HG03103 (cell line): ENCODE data around the gene SEMA3A.

Source experiments
- ATAC-seq: cut with Tn5 transposase; IDR thresholded peaks from one replicate; pipeline ENCODE4 v1.9.1; 2021; ENCODE audit warnings: low read depth; ENCODE audit not compliant: unreplicated experiment

Gene SEMA3A

DNA sequence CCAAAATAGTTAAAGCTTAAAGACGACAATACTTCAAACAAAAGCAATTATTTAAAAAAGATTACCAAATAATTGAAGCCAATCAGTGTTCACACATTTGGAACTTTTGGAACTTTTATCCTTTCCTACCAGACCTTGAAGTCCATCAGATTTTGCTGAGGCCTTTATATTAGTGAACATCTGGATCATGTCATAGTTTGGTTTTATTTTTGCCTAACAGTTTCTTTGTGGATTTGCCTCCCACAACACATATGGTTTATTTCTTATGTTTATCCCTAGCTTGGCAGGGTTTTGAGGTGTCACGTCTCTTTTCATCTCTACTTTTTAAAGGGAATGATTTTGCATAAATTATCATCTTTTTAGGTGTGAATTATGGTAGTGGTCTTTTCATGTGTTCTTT lies 242.4 kb downstream of the SEMA3A start:
- ATAC-seq: no peak

- peak; percentile 84 for ATAC-seq
Observed at GRCh38 chr7:83947260-83947659, 247.3 kb downstream of the SEMA3A start.

GRCh38 chr7:83946801-83947200 lies 247.8 kb downstream of the SEMA3A start:
- no peak for ATAC-seq

DNA sequence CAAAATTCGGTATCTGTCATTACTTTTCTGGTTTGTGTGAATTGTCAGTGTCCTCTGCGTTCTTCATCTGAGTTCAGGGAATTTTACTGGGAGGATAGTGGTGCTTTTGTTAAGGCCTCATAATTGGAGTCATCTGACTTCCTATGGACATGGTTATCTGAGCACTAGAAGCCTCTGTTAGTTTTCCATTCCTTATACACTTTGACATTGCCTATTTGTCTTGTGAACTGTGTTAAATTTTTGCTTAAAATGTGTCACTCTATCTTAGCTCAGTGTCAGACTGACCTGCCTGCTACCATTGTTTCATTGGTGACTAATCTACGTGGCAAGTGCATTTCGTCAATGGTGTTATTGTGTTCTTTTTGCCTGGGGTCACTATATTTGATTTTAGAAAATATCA lies 253.3 kb downstream of the SEMA3A start:
- ATAC-seq: no peak

GRCh38 chr7:83937930-83938329 lies 256.7 kb downstream of the SEMA3A start:
- no peak for ATAC-seq

GRCh38 chr7:83936056-83936708 lies 258.4 kb downstream of the SEMA3A start:
- peak; percentile 82 for ATAC-seq

GRCh38 chr7:83934118-83934734 lies 260.4 kb downstream of the SEMA3A start:
- no peak for ATAC-seq

DNA sequence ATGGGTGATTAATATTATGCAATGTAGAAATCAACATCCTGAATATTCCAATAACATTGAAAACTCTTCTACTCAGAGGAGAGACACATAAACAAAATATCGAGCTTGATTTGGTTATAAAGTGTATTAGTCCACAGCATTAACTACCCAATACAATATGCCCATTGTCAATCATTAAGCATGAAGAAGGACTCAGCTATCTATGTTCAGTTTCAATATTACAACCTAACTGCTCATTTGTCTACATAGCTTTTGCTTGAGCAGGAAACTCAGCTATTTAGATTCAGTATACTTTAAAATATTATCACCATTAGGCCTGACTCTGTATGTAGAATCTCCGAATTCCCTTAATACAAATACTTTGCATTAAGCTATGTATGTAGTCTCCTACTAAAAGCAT lies 262.6 kb downstream of the SEMA3A start:
- ATAC-seq: no peak

DNA sequence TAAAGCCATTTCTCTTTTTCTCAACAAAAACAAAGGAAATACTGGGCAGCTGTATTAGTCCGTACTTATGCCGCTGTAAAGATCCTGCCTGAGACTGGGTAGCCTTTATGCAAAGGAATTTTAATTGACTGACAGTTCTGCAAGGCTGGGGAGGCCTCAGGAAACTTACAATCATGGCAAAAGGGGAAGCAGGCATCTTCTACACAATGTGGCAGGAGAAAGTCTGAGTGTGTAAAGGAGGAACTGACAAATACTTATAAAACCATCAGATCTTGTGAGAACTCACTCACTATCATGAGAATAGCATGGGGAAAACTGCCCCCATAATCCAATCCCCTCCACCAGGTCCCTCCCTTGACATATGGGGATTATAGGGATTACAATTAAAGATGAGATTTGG lies 264.3 kb downstream of the SEMA3A start:
- ATAC-seq: no peak

DNA sequence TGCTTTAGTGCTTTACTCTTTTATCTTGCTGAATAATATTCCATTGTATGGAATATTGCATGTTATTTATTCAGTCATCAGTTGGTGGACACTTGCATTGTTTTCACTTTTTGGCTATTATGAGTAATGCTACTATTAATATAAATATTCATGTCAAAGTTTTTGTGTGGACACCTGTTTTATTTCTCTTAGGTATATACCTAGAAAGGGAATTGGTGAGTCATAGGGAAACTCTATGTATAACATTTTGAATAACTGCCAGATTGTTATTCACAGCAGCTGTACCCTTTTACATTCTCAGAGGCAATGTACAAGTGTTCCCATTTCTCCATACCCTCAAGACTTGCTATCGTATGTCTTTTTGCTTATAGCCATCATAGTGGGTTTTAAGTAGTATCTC lies 268.7 kb downstream of the SEMA3A start:
- no peak for ATAC-seq

DNA sequence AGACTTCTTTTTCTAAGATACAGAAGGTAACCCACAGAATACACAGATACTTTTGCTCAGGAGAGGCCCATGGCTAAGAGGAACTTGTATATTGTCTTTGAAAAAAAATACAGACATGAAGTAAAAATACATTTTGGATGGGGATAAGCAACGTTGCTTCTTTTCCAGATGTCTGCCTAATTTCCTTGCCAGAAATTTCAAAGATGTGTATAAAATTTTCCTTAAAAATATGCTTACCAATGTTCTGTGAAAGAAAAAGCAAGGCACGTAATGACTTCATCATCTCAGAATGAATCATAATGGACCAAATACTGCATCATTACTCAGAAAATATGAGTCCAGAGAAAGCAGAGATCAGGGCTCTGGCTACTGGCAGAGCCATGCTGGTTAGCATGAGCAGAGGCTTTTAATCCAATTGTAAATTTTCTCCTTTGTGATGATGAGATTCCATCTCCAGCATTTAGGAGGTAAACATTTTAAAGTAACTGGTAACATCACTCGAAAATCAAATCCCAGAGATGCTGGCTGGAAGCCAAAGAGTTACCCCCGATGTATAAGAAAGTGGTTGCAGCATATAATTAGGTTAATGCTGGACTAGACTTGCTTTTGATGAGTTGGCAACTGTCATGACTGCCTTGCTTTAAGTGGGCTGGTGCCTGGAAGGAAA lies 272.5 kb downstream of the SEMA3A start:
- no peak for ATAC-seq

DNA sequence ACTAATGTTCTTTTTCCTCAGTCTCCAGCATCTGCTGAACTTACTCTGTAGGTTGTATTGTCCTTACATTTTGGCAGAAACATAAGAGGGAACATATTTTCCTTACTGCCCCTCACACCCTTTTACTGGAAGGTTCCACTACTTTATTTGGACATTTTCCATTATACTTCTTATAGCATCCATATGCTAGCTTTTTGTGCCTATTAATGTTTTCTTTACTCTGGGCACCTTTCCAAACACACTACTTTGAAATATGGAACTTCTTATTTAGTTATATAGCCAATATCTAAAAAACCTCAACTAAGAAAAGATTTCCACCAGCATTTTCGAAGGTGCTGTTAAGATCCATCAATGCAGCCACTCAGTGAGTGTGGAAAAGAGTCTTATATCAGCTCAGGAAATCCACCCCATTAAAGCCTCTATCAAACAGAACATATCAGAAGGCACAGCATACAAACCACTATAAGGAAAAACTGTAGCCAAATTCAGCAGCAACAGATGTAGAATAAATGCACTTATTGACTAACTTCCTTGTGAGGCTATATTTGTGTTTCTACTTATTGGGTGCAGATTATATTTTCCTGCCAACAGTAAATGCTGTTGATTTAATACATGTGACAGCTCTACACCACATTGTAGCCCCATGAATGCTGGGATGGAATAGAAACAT lies 273.2 kb downstream of the SEMA3A start:
- ATAC-seq: no peak

GRCh38 chr7:83918142-83918541 lies 276.4 kb downstream of the SEMA3A start:
- no peak for ATAC-seq

DNA sequence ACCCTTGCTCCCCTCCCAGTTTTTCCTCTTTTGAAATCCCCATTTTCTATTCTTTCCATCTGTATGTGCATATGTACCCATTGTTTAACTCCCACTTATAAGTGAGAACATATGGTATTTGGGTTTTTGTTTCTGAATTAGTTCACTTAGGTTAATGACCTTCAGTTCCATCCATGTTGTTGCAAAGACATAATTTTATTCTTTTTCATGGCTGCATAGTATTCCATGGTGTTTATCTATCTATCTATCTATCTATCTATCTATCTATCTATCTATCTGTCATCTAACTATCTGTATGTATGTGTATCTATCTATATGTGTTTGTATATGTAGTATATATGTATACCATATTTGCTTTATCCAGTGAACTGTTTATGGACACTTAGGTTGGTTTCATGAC lies 281.4 kb downstream of the SEMA3A start:
- no peak for ATAC-seq

DNA sequence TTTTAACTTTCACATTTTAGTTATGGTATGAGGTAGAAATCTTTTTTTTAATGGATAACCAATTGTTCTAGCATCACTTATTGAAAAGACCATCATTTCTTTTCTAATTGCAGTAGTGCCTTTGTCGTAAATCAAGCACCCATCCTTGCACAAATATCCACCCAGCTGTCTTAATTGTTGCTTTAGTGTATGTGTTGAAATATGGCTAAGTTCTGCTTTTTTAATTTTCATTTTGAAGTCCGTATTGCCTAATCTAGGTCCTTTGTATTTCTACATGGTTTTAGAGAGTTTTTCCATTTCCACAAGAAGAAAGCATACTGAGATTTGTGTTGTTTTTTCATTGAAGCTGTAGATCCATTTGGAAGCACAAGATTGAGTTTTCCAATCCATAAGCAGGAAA lies 286.1 kb downstream of the SEMA3A start:
- ATAC-seq: no peak
